ENCODE results near the gene ARG2. TPM values are rescaled to one million over a fixed set of nuclear protein-coding genes. Genes with fewer than 3 reads are reported as not detected.

ARG2 gene
- total RNA-seq, 1 experiment from 2014 or later, result 11.2 TPM

- no peak overlapping the region for H3K4me3 Mint-ChIP-seq (ENCODE audit: low read depth, unreplicated experiment)
- H3K4me1 Mint-ChIP-seq (ENCODE audit: low read depth, unreplicated experiment), result no peaks in the 10 kb centered on the region
- TF ChIP-seq, protein P1, sequence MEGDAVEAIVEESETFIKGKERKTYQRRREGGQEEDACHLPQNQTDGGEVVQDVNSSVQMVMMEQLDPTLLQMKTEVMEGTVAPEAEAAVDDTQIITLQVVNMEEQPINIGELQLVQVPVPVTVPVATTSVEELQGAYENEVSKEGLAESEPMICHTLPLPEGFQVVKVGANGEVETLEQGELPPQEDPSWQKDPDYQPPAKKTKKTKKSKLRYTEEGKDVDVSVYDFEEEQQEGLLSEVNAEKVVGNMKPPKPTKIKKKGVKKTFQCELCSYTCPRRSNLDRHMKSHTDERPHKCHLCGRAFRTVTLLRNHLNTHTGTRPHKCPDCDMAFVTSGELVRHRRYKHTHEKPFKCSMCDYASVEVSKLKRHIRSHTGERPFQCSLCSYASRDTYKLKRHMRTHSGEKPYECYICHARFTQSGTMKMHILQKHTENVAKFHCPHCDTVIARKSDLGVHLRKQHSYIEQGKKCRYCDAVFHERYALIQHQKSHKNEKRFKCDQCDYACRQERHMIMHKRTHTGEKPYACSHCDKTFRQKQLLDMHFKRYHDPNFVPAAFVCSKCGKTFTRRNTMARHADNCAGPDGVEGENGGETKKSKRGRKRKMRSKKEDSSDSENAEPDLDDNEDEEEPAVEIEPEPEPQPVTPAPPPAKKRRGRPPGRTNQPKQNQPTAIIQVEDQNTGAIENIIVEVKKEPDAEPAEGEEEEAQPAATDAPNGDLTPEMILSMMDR (IDR thresholded peaks at IDR 0.05; ENCODE audit: unreplicated experiment), result no peak
- BruUV-seq (replicated peaks), result no TSS peak
- CTCF ChIA-PET, result interaction anchor here (0.6 kb wide), 1 partner anchor 146 kb away, joined by 4 read pairs; no protein-coding TSS in a partner anchor
- H3K27ac Mint-ChIP-seq (ENCODE audit: unreplicated experiment), result no peak overlapping the region
- no peak for DNase-seq
- intact Hi-C loops (cut with micrococcal nuclease; ENCODE audit: unreplicated experiment), result no loop called here
- H3K9me3 Mint-ChIP-seq (ENCODE audit: low read depth, unreplicated experiment), result no peaks in the 10 kb centered on the region
- peaks cover 19% of the 10 kb centered on the region for H3K36me3 Mint-ChIP-seq (ENCODE audit: insufficient read depth, unreplicated experiment)
- H3K27me3 Mint-ChIP-seq (ENCODE audit: unreplicated experiment), result no peaks in the 10 kb centered on the region
Observed at GRCh38 chr14:67653651-67654280, 34.0 kb downstream of the ARG2 start.

DNA sequence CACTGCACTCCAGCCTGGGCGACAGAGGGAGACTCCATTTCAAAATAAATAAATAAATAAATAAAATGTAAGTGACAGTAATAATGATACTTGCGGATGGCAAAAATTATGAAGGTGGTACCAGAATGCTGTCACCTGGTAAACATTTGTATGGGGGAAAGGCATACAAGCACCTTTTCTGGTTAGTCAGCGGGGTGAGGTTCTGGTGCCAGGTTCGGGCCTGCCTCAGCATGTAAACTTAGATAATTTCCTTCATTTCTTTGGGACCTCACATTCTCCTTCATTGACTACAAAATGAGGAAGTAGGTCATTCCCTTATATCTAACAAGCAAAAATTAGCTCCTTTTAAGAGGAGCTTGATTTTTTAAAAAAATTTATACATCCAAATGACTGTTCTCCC lies 43.9 kb downstream of the ARG2 start:
- TF ChIP-seq, protein P1 (IDR thresholded peaks at IDR 0.05; ENCODE audit: unreplicated experiment), result no peak
- no peak overlapping the region for H3K4me3 Mint-ChIP-seq (ENCODE audit: low read depth, unreplicated experiment)
- H3K36me3 Mint-ChIP-seq (ENCODE audit: insufficient read depth, unreplicated experiment), result no peaks in the 10 kb centered on the region
- H3K9me3 Mint-ChIP-seq (ENCODE audit: low read depth, unreplicated experiment), result no peaks in the 10 kb centered on the region
- H3K27ac Mint-ChIP-seq (ENCODE audit: unreplicated experiment), result no peak overlapping the region
- intact Hi-C loops (cut with micrococcal nuclease; ENCODE audit: unreplicated experiment), result no loop called here
- DNase-seq, result no peak
- BruUV-seq (replicated peaks), result no TSS peak
- CTCF ChIA-PET, result no interaction called here
- no peaks in the 10 kb centered on the region for H3K27me3 Mint-ChIP-seq (ENCODE audit: unreplicated experiment)
- no peaks in the 10 kb centered on the region for H3K4me1 Mint-ChIP-seq (ENCODE audit: low read depth, unreplicated experiment)

DNA sequence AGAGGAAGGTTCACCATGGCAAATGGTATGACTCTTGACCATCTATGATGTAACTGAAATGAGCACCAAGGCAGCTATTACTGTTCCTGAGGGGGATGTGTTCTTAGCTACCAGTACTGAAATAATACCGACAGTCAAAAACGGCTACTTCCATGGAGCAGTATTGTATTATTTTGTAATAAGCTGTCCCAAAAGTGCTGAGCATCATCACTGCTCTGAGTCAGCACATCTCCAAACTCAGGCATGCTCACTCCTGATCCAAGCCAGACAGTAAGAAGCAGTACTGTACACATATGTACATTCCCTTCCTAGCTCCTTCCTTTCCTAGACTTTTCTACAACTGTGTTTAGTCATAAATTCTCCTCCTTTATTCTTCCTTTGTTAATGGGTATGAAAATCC lies 46.1 kb downstream of the ARG2 start:
- BruUV-seq (replicated peaks), result no TSS peak
- no peak overlapping the region for H3K27ac Mint-ChIP-seq (ENCODE audit: unreplicated experiment)
- intact Hi-C loops (cut with micrococcal nuclease; ENCODE audit: unreplicated experiment), result loop anchor here (5.0 kb wide), 1 partner anchor 36 kb away; the partner anchor contains the start of gene RDH12
- no peaks in the 10 kb centered on the region for H3K4me1 Mint-ChIP-seq (ENCODE audit: low read depth, unreplicated experiment)
- TF ChIP-seq, protein P1 (IDR thresholded peaks at IDR 0.05; ENCODE audit: unreplicated experiment), result no peak
- H3K4me3 Mint-ChIP-seq (ENCODE audit: low read depth, unreplicated experiment), result no peak overlapping the region
- CTCF ChIA-PET, result interaction anchor here (0.5 to 0.7 kb wide), 3 partner anchors 1394 to 1673 kb away, joined by 3 to 6 read pairs (median 4); no protein-coding TSS in a partner anchor
- no peaks in the 10 kb centered on the region for H3K9me3 Mint-ChIP-seq (ENCODE audit: low read depth, unreplicated experiment)
- DNase-seq, result no peak
- H3K36me3 Mint-ChIP-seq (ENCODE audit: insufficient read depth, unreplicated experiment), result no peaks in the 10 kb centered on the region
- no peaks in the 10 kb centered on the region for H3K27me3 Mint-ChIP-seq (ENCODE audit: unreplicated experiment)

GRCh38 chr14:67666750-67667449 lies 47.2 kb downstream of the ARG2 start:
- no TSS peak for BruUV-seq (replicated peaks)
- peak; percentile 21 for DNase-seq
- Mint-ChIP-seq H3K4me3 (ENCODE audit: low read depth, unreplicated experiment) (no peak overlapping the region), H3K27ac (ENCODE audit: unreplicated experiment) (no peak overlapping the region), H3K27me3 (ENCODE audit: unreplicated experiment) (no peaks in the 10 kb centered on the region), H3K9me3 (ENCODE audit: low read depth, unreplicated experiment) (no peaks in the 10 kb centered on the region), H3K4me1 (ENCODE audit: low read depth, unreplicated experiment) (no peaks in the 10 kb centered on the region), H3K36me3 (ENCODE audit: insufficient read depth, unreplicated experiment) (no peaks in the 10 kb centered on the region)
- intact Hi-C loops (cut with micrococcal nuclease; ENCODE audit: unreplicated experiment), result loop anchor here (1.0 to 5.0 kb wide), 3 partner anchors 35 to 83 kb away; partner anchors contain the start of genes ARG2 and RDH12
- CTCF ChIA-PET, result interaction anchor here (0.6 to 1.1 kb wide), 10 partner anchors 12 to 239 kb away, joined by 3 to 23 read pairs (median 6); partner anchors contain the start of genes ARG2 and PIGH
- TF ChIP-seq, protein P1 (IDR thresholded peaks at IDR 0.05; ENCODE audit: unreplicated experiment), result peak; percentile 50

Data from Calu3 (cell line).